Activated CD4-positive, alpha-beta T cell treated with anti-CD3 and anti-CD28 coated beads, Interleukin-2, amount 50 U/mL, for 4 hours (primary cell): Measurements from ENCODE around the gene LAPTM5.
A peak's percentile ranks its signal among the peaks of the same experiment; 100 is the strongest.

Experiments used
- DNase-seq, 2 experiments: peaks; one replicate each; pipeline ENCODE4 v3.0.0-alpha.2; 2020

The LAPTM5 gene

GRCh38 chr1:30726773-30727684 is 30.5 kb downstream of the LAPTM5 start:
- no peak for DNase-seq

- no peak for DNase-seq
These were observed 31.3 kb downstream of the LAPTM5 start for GRCh38 chr1:30726236-30726635.

DNA sequence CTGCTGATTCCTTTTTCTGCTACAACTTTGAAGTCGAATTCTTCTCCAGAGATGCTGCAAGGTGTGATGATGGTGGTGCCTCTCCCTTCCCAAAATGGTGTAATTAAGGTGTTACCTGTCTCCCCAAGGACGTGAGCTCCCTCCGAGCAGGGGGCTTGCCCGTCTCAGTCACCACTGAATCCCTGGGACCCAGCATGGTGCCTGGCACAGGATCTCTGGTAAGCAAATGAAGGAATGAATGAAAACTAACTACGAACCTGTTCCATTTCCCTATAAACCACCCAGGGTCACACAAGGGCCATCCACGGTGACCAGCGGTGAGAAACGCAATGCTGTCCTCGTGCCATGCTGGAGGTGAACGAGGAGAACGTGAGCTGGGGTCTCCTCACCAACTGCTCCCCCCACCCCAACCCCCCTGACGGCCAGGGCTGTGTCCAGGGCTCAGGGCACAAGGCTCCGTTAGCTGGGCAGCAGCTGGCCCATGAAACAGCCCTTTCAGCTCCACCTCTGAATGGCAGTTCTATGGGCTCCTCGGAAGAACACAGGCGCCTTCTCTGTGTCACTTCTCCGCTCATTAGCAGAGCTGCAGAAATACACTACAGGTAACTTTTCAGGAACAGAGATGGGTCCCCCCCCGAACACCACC is 32.0 kb downstream of the LAPTM5 start:
- no peak for DNase-seq

DNA sequence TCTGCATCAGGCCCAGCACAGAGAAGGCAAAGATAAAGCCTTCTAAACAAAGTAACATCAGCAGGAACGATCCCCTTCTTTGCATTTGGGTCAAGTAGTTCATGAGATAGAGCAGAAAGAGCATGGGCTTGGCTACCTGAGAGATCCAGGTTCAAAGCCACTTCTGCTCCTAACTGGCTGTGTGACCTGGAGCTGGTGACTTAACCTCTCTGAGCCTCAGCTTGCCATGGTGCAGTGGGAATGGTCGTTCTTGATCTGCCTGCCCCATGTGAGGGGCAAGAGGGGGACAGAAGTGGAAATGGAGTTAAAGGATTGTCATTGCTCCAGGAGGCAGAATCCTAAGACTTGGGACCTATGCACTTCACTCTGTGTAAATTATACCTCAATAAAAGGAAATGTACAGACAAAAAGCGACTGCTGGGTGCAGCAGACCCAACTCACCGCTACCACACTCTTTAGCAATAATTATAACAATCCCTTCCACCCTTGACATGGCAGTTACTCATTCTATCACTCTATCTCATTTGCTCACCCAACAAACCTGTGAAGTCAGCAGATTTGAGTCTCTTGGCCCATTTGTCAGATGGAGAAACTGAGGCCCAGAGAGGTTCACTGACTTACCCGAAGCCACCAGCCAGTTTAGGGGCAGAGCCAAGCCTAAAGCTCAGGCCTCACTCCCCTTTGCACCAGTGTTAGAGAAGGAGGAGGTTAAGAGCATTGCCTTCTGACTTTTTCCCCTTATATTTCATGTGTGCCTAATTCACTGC is 32.7 kb downstream of the LAPTM5 start:
- no peak for DNase-seq

GRCh38 chr1:30724175-30724574 is 33.4 kb downstream of the LAPTM5 start:
- no peak for DNase-seq

DNA sequence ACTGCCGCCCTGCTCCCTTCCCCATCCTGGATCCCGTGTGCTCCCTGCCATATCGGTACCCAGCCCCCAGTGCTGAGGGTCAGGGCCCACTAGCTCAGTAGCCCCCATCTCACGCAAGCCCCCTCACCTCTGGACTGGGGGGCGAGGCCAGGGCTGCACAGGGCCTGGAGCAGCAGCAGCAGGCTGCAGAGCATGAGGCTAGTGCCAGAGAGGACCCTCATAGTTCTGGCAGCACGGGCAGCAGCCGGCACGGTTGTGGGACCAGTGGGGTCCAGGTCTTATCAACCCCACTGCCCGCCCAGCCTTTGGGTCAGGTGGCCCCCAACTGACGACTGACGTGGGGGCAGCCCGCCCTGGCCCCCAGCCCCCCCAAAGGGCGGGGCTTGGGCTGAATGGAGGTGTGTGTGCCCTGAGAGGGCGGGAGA is 34.2 kb downstream of the LAPTM5 start, which contains the start of gene MATN1:
TSS of gene MATN1 (minus strand) at position 255 of the 425 bp plus-strand sequence. CDS start at position 221, 34 bp downstream.
- no peak for DNase-seq

DNA sequence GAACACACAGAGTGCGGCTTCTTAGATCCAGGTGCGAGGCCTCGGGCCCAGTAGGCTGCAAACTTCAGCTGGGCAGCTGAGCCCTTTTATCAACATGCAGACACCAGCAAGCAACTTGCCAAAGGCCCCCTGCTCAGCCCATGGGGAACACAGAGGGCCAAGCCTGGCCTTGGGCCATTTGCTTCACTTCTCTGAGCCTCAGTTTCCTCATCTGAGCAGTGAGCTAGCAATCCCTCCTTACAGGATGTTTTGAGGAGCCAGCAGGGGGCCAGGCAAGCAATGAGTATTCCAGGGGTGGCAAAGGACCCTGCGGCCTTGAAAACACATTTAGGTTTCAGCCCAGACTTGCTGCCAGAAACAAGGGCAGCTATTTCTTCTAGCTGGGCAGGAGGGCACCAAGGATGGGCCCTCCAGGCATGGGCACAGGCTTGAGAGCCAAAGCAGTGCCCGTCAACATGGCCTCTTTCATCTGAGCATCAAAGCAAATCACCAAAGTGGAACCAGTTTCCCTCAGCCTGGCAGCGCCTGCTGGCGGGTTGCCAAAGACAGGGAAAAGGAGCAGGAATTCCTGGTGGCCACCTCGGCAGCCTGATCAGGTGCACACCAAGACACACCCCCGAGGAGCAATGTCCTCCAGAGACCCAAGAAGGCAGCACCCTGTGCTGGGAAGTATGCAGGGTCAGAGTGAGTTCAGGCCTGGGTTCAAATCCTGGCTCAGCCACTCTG is 35.6 kb downstream of the LAPTM5 start:
- no peak for DNase-seq

DNA sequence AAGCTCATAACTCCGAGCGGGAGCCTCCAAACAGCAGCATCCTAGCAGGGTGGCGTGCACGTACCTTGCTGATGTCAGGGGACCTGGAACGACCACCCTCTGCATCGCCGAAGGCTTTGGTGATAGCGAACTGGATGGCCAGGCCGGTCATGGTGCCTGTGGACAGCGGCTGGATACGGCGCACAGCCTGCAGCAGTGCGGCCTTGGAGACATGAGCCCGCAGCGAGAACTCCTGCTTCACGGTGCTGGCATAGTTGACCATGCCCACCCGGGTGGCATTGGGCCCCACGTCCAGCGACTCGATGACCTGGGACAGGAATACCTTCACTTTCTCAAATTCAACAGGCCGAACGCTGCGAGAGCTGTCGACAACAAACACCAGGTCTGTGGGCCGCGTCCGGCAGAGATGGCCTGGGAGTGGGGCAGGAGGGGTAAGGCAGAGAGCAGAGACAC is 36.2 kb downstream of the LAPTM5 start:
- DNase-seq, result no peak

- DNase-seq, result no peak
These were observed 37.0 kb downstream of the LAPTM5 start for GRCh38 chr1:30720271-30721223.

- no peak for DNase-seq
These were observed 37.9 kb downstream of the LAPTM5 start for GRCh38 chr1:30719406-30720270.

- DNase-seq, result peak; percentile 78 to 79
These were observed 38.8 kb downstream of the LAPTM5 start for GRCh38 chr1:30718636-30719405.

- peak; percentile 100 for DNase-seq
These were observed 39.4 kb downstream of the LAPTM5 start for GRCh38 chr1:30718091-30718635.

DNA sequence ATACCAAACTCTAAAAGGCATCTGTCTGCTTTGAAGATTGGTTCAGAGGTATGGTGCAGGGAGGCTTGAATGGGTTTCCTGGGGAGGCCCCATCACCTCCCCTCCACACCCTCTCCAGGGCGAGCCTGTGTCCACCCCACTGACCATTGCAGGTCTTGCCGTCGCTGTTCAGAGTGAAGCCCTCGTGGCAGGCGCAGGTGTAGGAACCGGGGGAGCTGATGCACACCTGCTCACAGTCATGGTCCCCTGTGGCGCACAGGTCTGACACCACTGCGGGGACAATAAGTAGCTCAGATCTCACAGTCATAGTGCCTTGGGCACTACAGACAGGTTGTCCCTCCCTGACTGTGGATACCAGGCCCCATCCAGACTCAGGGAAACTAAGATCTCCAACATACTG is 40.9 kb downstream of the LAPTM5 start:
- no peak for DNase-seq

- no peak for DNase-seq
These were observed 41.7 kb downstream of the LAPTM5 start for GRCh38 chr1:30715886-30716285.

GRCh38 chr1:30715216-30715615 is 42.4 kb downstream of the LAPTM5 start:
- DNase-seq, result no peak

- no peak for DNase-seq
These were observed 43.0 kb downstream of the LAPTM5 start for GRCh38 chr1:30714536-30715090.

DNA sequence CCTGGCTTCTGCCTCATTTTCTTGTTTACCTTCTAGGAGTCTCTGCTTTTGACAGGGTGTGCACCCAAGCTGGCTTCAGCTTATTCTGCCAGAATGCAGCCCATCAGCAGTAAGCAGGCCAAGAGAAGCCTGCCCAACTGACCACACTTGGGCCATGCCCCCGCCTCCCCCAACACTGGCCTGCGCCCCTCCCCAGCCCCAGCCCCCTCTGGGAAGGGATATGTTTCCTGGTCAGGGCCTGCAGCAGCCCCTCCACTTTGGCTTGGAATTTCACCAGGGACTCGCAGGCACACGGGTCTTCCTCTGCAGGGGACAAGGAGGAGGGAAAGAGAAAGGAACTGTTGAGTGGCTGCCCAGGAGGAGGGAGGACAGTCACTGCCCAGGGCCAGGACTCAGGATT is 43.5 kb downstream of the LAPTM5 start:
- DNase-seq, result no peak

DNA sequence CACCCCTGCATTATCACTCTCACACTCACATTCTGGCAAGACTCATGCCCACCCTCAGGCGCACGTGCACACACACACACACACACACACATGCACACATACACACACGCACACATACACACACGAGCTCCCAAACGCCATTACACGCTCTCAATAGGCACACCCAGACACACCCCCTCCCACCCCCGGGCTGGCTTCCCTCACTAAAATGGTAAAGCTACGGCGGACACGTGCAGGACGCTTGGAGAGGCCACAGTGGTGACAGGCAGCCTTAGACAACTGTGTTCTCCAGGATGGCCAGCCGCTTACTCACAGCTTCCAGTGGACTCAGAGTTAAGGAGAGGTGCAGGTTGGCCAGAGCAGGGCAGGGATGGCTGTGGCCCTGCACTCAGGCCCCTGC is 44.3 kb downstream of the LAPTM5 start:
- DNase-seq, result no peak

GRCh38 chr1:30712583-30712982 is 45.0 kb downstream of the LAPTM5 start:
- DNase-seq, result no peak
